GM19395 (cell line): ENCODE measurements around the gene GNAI2.

Source experiments
- ATAC-seq: cut with Tn5 transposase; IDR thresholded peaks from one replicate; pipeline ENCODE4 v1.9.1; 2021; ENCODE audit warnings: mild to moderate bottlenecking, moderate library complexity; ENCODE audit not compliant: unreplicated experiment

The GNAI2 gene

GRCh38 chr3:50235716-50236483 lies at the start of gene GNAI2:
Gene GNAI2 (plus strand): TSS chr3:50236204. CDS start chr3:50236336, 132 bp downstream.
- ATAC-seq = peak; percentile 93

DNA sequence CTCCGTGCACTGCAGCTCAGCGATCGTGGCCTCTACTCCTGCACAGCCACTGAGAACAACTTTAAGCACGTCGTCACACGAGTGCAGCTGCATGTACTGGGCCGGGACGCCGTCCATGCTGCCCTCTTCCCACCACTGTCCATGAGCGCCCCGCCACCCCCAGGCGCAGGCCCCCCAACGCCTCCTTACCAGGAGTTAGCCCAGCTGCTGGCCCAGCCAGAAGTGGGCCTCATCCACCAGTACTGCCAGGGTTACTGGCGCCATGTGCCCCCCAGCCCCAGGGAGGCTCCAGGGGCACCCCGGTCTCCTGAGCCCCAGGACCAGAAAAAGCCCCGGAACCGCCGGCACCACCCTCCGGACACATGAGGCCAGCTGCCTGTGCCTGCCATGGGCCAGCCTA lies 48.3 kb upstream of the GNAI2 start:
- ATAC-seq = no peak

GRCh38 chr3:50189274-50189673 lies 46.7 kb upstream of the GNAI2 start:
- ATAC-seq = no peak

- no peak for ATAC-seq
Observed at GRCh38 chr3:50189989-50190388, 46.0 kb upstream of the GNAI2 start.

DNA sequence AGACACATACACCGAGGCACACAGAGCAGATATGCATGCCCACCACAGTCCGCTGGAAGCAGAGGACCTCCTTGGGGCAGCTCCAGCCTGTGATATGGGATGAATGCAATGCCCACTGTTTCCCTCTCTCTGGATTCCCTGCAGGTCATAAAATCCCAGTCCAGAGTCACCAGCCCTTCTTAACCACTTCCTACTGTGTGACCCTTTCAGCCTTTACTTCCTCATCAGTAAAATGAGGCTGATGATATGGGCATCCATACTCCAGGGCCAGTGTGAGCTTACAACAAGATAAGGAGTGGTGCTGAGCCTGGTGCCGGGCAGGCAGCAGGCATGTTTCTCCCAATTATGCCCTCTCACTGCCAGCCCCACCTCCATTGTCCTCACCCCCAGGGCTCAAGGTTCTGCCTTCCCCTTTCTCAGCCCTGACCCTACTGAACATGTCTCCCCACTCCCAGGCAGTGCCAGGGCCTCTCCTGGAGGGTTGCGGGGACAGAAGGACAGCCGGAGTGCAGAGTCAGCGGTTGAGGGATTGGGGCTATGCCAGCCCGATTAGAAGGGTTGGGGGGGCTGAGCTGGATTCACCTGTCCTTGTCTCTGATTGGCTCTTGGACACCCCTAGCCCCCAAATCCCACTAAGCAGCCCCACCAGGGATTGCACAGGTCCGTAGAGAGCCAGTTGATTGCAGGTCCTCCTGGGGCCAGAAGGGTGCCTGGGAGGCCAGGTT lies 44.9 kb upstream of the GNAI2 start, which contains the start of gene GNAT1:
Gene GNAT1, plus strand, starts transcription at position 675 of the 725 bp plus-strand sequence. CDS start 116 bp downstream, outside the sequence.
- ATAC-seq = no peak

DNA sequence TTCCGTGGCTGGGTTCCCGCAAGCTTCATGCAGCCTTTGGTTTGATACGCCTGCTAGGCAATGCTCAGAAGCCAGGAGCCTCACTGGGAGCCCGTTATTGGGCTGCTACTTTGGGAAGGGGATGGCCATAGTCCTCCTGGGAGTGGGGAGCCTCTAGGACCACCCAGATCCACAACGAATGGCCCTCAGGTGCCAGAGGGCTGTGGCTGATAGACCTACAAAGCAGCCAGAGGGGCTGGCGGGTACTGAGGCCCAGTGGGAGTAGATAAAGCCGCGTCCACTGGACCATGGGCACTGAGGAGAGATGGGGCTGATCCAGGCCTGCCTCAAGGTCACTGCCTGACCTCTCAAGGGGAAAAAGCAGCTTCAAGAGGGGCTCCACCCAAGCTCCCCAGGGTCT lies 43.9 kb upstream of the GNAI2 start:
- ATAC-seq = no peak

DNA sequence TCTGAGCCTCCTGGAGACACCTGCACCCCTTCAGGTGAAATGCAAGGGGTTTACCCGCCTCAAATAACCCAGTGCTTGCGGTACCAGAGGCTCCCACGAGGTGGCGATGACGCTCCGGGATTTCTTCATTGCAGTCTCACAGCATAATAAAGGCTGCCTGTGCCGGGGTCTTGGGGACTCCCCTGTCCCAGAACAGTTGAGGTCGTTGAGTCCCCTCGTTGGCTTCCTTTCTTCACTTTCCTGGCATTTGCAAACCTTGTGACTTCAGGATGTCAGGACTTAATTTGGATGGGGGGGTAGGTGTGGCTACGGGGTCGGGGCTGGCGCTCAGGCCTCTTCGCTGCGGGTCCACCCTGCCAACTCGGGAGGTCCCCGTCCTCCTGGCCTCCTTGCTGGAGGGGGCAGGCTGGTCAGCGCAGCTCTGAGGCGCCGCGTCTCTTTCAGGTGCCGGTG lies 43.3 kb upstream of the GNAI2 start:
- no peak for ATAC-seq

GRCh38 chr3:50193286-50193685 lies 42.7 kb upstream of the GNAI2 start:
- no peak for ATAC-seq

GRCh38 chr3:50193746-50194127 lies 42.3 kb upstream of the GNAI2 start:
- no peak for ATAC-seq

GRCh38 chr3:50194128-50194902 lies 41.7 kb upstream of the GNAI2 start:
- ATAC-seq = no peak

DNA sequence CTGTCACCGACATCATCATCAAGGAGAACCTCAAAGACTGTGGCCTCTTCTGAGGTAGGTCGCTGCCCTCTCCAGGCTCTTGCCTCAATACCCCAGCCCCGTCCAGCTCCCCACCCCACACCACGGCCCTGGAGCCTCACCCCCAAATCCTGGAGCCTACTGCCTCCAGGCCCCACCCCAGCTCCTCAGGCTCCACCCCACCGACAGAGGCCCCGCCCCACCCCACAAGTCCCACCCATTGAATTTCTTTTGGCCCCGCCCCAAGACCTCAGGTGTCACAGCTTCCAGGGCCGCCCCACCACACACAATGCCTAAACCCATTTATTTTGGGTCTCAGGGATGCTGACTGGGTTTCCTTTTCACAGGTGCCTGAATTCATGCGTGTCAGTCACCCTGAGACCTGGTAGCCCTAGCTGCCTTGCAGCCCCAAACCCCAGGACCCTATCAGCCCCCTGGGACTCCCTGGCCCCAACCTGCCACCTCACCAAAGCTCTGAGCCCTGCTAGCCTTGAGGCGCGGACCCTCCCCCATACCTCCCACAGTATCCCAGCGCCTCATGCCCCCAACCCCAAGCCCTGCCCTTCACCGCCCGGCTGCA lies 41.0 kb upstream of the GNAI2 start:
- no peak for ATAC-seq

DNA sequence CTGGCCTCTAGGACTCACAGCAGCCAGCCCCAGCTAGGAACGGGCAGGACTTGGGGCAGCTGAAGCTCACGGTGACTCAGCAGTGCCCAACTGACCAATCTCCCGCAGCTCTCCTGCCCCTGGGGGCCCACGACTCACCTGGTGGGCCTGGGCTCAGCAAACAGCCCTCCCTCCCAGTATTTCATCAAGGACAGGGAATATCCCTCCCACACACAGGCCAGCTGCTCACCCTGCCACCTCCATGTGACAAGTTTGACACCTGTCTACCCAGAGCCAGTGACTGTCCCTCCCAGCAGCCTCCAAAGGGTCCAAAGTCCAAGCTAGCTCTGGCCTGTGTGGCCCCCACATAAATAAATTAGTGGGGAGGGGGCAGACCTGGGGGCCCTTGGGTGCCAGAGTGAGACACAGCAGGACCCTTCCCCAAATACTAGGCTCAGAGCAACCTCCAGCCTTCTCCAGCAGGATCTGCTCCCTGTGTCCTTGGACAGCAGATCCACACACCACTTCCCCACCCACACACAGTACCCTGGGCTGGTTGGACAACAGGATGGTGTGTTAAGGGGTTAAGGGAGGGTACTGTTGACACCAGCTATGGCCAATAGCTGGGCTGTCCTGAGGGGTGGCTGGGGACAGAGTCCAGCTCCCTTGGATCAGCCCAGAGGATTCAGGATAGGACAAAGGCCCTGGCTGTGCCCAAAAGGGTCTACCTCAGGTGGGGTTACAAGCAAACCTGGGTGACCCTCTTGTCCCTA lies 40.3 kb upstream of the GNAI2 start:
- ATAC-seq = no peak

DNA sequence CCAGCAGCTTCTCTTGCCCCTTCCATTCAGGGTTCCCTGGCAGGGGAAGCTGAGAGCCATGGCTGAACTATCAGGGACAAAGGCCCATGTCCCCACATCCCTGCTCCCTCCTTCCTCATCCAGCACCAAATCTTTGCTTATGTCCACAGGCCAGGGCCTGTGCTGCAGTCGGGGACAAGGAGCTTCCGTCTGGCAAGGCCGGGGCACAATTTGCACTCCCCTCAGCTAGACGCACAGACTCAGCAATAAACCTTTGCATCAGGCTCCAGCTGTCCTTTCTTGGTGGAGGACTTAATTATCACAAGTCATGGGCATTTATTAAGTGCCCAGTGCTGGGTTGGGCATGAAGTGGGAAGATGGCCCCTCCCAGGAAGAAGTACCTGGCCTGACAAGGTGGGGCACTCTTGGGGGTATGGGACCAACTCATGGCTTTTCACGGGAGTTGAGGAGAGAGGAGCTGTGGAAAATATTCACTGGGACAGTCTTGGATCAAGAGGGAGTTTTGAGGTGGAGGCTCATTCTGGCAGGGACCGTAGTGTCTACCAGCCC lies 39.7 kb upstream of the GNAI2 start:
- ATAC-seq = no peak

DNA sequence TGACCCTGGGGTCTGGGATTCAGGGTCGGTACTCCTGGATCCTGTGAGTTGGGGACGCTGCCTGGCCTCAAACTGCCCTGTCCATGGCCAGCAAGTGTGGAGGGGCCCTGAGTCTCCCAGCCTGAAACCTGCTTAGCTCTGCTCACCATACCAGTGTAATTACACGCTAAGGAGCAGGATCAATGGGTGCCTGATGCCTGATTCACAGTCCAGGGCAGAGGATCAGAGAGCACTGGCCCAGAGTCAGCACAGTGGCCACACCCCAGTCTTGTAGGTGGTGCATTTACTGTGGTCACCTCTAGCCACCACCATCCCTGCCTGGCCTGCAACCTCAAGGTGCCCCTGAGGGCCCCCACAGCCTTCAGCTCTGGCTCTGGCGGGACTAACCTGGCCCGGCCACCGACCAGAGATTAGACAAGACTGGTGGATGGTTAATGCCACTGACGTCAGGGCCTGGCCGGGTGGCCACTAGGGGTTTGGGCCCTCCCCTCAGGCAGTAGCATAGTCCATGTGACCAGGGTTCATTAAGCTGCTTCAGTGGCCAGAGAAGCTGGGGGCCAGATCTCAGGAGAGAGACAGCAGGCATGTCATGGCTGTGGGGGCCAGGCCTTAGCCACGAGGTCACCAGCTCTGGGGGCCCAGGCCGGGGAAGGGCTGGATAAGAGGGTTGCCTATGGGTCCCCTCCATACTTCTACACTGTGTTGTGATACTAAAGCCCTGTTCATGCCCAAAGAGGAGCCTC lies 34.3 kb upstream of the GNAI2 start:
- ATAC-seq = no peak

- ATAC-seq = no peak
Observed at GRCh38 chr3:50202353-50203112, 33.5 kb upstream of the GNAI2 start.

DNA sequence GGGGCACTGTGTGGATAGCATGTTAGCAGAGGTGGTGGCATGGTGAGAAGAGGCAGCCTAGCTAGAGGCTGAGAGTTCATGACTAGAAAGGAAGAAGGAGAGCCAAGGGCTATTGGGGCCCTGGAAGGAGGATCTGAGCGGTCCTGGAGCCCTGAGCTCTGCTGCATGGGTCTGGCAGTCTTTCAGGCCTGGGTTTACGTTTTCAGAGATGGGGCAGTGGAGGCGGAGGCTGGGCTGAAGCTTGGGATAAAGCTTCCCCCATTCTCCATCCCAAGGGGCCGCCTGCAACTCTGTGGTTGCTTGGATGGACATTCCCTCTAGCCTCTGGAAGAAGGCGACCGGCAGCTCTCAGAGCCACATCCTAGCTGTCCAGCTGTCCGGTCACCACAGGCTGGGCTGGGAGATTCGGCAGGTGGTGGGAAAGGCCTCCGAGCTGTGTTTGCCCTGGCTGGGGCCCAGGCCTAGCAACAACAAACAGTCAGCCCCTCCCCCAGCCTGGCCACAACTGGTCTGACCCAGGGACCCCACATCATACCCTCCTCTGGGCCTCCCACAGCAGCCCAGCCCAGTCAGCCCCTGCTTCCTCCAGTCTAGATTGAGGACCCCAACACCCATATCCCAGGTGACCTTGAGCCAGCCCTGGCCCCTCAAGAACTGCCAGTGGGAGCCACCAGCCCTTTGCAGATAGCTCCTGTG lies 32.7 kb upstream of the GNAI2 start:
- ATAC-seq = no peak

DNA sequence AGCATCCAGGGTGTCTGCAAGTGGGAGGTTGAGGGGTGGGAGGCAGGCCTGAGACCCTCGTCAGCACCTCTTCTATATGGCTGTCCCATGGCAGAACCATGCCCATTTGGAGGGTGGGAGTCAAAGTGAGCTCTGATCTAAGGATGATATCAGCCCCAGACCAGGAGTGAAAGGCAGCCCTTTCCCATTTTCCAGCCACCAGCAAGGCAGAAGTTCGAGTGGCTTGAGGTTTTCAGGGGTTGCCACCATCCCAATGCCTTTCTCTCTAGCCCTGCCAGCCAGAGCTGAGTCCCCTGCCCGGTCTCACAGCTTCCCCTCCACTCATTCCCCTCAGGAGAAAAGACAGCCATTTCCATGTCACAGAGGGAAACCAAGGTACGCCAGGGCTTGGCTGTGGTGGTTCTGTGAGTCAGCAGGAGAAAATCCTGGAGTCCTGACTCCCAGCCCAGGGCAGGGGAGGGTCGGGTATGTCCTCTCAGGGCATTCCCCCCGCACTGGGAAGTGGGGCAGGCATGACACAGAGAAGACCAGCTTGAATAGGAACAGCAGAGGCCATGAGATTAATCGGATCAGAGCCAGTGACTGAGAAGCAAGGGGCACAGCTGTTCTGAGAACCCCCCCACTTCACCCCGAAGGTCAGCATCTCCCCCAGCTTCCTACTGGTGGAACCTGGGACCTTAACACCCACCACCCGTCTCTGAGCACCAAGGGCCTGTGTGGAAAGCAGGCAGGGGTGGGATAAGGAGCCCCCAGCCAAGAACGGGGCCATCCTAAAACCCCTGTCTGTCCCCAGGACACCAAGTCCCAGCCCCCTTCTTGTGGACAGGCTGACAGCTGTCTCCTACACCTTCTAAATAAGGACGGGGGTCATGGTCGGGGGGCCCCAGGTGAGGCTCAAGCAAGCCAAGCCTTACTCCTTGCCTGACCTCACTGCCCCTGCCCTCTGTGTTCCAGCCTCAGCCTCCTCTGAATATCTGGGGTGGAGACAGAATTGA lies 31.9 kb upstream of the GNAI2 start:
- ATAC-seq = no peak
